ENCODE measurements around the gene PACSIN2. TPM values are rescaled to one million over a fixed set of nuclear protein-coding genes. Genes with fewer than 3 reads are reported as not detected.

The PACSIN2 gene
- total RNA-seq, 1 donor from 2014 or later: 63.0 TPM

DNA sequence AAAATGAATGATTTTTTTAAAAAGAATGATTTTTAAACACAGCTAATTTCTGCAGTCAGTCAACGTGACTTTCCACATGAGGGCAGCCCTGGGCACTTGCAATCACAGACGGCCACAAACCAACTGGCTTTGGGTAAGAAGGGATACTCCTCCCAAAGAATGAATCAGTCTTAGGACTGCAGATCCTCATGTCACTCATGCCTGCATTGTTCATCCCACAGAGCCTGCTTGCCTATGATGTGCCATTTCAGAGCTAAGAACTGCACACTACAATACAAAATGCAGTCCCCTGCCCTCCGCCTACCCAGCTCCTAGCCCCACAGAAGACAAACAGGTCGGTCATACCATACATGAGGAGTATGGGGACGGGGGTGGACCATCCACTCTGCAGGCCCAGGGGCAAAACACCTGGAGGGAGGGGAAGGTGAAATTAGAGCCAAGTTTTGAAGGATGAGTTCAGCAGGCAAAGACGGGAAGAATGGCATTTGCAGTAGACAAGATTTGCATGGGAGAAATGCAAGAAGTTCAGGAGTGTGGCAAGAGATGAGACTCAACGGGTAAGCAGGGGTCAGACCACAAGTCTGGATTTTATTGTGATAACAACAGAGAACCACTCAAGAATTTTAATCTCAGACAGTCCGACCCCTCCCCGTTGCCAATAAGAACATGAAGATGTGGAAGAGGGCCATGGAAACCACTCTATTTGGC lies 24.7 kb downstream of the PACSIN2 start:
- DNase-seq (ENCODE audit: low read depth): peak; percentile 62
- TF ChIP-seq, protein P1, sequence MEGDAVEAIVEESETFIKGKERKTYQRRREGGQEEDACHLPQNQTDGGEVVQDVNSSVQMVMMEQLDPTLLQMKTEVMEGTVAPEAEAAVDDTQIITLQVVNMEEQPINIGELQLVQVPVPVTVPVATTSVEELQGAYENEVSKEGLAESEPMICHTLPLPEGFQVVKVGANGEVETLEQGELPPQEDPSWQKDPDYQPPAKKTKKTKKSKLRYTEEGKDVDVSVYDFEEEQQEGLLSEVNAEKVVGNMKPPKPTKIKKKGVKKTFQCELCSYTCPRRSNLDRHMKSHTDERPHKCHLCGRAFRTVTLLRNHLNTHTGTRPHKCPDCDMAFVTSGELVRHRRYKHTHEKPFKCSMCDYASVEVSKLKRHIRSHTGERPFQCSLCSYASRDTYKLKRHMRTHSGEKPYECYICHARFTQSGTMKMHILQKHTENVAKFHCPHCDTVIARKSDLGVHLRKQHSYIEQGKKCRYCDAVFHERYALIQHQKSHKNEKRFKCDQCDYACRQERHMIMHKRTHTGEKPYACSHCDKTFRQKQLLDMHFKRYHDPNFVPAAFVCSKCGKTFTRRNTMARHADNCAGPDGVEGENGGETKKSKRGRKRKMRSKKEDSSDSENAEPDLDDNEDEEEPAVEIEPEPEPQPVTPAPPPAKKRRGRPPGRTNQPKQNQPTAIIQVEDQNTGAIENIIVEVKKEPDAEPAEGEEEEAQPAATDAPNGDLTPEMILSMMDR (conservative IDR thresholded peaks at IDR 0.05; ENCODE audit: low read depth, low read length): peak; percentile 65
- no peak overlapping the region for H3K4me3 ChIP-seq (ENCODE audit: low read depth, low read length)

DNA sequence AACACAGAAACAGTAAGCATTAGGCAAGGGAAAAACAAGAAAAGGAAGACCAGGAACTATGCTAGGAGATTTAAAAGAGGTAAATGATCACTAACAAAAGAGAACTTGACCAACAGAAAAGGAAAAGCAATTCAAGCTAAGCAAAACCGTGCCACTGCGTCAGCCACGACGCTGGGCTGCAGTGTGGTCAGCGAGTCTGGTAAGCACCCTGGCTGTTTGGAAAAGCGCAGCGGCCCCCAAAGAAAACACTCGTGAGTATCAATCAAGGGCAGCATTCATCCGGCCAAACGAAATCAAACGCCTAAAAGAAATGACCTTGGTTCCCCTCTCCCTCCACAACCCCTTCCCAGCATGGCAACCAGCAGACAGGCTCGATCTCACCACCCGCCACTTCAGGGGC lies 28.8 kb downstream of the PACSIN2 start:
- no peak for DNase-seq (ENCODE audit: low read depth)
- H3K4me3 ChIP-seq (ENCODE audit: low read depth, low read length): no peak overlapping the region
- TF ChIP-seq, protein P1 (conservative IDR thresholded peaks at IDR 0.05; ENCODE audit: low read depth, low read length): no peak

DNA sequence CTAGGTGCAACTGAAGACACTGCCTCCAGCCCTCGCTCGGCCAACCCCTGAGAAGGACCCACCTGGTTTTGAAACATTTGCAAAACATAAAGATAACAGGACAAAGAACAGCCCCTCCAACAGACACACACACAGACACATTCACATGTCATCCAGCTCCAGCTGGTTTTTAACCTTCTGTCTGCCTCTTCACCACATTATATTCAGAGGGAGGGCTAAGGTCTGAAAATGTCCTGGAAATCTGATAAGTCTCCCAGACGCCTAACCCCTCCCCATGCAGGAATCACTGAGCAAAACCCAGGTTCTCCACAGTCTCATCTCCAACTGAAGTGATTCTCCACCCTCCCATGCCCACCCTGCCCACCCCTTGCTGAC lies 29.4 kb downstream of the PACSIN2 start:
- DNase-seq (ENCODE audit: low read depth): no peak
- H3K4me3 ChIP-seq (ENCODE audit: low read depth, low read length): no peak overlapping the region
- TF ChIP-seq, protein P1 (conservative IDR thresholded peaks at IDR 0.05; ENCODE audit: low read depth, low read length): no peak

DNA sequence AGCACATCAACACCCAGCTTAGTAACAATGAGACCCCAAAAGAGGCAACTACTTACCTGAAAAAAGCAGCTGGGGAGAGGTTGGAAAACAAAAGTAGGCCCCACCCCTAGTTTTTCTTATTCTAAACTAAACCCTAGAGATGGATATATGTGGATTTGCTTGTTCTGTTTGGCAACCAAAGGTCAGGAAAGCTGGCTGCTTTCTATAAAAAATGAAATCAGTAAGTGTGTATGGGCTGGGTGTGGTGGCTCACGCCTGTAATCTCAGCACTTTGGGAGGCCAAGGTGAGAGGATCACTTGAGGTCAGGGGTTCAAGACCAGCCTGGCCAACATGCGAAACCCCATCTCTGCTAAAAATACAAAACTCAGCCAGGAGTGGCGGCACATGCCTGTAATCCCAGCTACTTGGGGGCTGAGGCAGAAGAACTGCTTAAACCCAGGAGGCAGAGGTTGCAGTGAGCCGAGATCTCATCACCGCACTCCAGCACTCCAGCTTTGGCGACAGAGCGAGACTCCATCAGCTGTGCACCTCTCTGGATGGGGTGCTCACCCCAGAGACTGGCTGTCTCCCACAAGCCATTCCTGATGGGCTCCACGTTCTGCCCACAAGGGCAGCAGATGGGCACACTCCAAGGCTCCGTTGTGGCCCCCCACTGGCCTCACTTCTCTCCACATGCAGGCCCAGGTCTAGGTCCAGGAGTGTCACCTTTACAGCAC lies 30.0 kb downstream of the PACSIN2 start:
- no peak for DNase-seq (ENCODE audit: low read depth)
- H3K4me3 ChIP-seq (ENCODE audit: low read depth, low read length): no peak overlapping the region
- TF ChIP-seq, protein P1 (conservative IDR thresholded peaks at IDR 0.05; ENCODE audit: low read depth, low read length): no peak

DNA sequence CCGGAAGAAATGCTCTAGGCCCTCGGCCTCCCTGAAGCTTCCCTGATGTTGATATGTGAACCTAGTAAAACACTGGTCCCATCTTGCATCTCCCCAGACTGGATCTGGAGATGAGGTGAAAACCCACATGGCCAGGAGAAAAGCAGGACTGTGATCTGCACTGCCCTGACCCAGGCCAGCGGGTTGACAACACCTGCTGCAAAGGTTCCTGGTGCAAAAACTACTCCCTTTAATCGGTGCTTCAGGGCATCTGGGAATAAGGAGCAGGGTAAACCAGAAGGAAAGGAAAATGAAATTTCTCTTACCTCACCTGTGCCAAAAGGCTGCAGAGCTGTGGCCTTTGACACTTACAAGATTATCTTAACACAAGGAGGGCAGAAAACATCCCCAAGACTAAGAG lies 30.6 kb downstream of the PACSIN2 start:
- no peak overlapping the region for H3K4me3 ChIP-seq (ENCODE audit: low read depth, low read length)
- TF ChIP-seq, protein P1 (conservative IDR thresholded peaks at IDR 0.05; ENCODE audit: low read depth, low read length): no peak
- DNase-seq (ENCODE audit: low read depth): no peak

DNA sequence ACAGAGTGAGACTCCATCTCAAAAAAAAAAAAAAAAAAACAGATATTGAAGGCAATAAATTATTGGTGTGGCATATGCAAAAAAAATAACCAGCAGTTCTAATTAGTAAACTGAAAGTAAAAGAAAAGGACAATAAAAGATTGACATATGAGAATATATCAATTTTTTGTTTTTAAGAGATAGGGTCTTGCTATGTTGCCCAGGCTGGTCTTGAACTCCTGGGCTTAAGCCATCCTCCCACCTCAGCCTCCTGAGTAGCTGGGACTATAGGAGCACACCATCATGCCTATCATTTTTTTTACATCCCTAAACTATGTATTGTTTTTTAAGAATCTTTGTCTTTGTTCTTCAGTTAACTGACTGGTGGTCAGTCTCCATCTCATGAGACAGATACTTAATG lies 31.5 kb downstream of the PACSIN2 start:
- no peak overlapping the region for H3K4me3 ChIP-seq (ENCODE audit: low read depth, low read length)
- no peak for DNase-seq (ENCODE audit: low read depth)
- TF ChIP-seq, protein P1 (conservative IDR thresholded peaks at IDR 0.05; ENCODE audit: low read depth, low read length): no peak
